ENCODE results near the gene DENND2C.

DENND2C gene

DNA sequence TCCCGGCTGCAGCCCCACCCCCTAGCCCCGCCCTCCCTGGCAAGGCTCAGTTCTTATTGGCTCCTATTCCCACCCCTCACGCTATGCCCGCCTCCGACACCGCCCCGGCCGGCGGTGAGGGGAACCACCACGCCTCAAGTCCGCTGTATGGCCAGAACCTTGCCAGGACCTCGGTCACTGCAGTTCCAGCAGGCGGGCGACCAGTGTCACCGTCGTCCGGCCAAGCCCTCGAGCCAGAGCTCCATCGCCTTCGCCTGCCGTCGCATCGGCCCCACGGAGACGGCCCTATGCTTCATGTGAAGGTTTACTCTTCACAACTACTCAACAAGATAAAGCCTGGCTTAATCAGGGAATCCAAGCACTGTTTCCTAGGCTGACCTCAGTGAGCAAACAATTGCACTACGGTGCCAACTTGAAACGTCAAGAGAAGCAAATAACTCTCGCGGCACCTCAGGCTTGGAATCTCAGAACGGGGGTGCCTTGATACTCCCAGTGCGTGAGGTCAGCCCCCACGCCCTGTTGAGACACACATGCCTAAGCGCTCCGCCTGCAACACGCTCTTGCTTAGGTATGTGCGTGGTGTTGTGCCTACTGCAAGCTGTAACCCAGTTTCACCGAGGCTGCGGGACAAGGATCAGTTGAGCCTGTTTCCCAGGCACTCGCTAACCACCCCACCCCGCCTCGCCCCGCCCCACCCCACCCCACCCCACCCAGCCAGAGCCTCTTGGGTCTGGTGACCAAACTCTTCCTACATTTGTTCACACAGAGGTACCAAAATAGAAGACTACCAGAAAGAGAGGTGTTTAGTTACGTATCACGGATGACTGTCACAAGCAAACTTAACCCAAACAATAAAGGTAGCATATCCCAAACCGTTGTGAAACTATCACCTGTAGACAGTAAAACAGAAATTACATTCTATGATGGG lies 498 bp upstream of the DENND2C start:
- H3K4me2 ChIP-seq (ENCODE audit: insufficient read depth, low read length) = no peak overlapping the region
- no peak overlapping the region for H3K4me3 ChIP-seq (ENCODE audit: low read depth in 1 of 2, low read length in 2 of 2)
- H3K27ac ChIP-seq (ENCODE audit: low read length) = no peak overlapping the region
- no peak overlapping the region for H2AFZ ChIP-seq (ENCODE audit: low read depth, low read length)
- no peaks in the 10 kb centered on the region for H4K20me1 ChIP-seq (ENCODE audit: insufficient read depth, low read length)
- DNase-seq (no peak), ATAC-seq (ENCODE audit: insufficient read depth, low read depth) (no peak)
- no peak for TF ChIP-seq EZH2 (IDR thresholded peaks at IDR 0.05; ENCODE audit: borderline replicate concordance, low read depth, low read length, severe bottlenecking)
- TF ChIP-seq, protein P1, sequence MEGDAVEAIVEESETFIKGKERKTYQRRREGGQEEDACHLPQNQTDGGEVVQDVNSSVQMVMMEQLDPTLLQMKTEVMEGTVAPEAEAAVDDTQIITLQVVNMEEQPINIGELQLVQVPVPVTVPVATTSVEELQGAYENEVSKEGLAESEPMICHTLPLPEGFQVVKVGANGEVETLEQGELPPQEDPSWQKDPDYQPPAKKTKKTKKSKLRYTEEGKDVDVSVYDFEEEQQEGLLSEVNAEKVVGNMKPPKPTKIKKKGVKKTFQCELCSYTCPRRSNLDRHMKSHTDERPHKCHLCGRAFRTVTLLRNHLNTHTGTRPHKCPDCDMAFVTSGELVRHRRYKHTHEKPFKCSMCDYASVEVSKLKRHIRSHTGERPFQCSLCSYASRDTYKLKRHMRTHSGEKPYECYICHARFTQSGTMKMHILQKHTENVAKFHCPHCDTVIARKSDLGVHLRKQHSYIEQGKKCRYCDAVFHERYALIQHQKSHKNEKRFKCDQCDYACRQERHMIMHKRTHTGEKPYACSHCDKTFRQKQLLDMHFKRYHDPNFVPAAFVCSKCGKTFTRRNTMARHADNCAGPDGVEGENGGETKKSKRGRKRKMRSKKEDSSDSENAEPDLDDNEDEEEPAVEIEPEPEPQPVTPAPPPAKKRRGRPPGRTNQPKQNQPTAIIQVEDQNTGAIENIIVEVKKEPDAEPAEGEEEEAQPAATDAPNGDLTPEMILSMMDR (IDR thresholded peaks at IDR 0.05; ENCODE audit: borderline replicate concordance, extremely low read depth, low read length, poor library complexity, severe bottlenecking) = no peak
- no peaks in the 10 kb centered on the region for H3K4me1 ChIP-seq (ENCODE audit: insufficient read depth, low read length)
- no peaks in the 10 kb centered on the region for H3K36me3 ChIP-seq (ENCODE audit: insufficient read depth, low read length)
- H3K79me2 ChIP-seq (ENCODE audit: insufficient read depth, low read length) = no peaks in the 10 kb centered on the region
- peaks cover 3% of the 10 kb centered on the region for H3K27me3 ChIP-seq (ENCODE audit: insufficient read depth, low read length, poor library complexity)
- no peaks in the 10 kb centered on the region for H3K9me3 ChIP-seq (ENCODE audit: insufficient read depth, low read length, severe bottlenecking)
- H3K9ac ChIP-seq (ENCODE audit: low read depth, low read length) = no peak overlapping the region

DNA sequence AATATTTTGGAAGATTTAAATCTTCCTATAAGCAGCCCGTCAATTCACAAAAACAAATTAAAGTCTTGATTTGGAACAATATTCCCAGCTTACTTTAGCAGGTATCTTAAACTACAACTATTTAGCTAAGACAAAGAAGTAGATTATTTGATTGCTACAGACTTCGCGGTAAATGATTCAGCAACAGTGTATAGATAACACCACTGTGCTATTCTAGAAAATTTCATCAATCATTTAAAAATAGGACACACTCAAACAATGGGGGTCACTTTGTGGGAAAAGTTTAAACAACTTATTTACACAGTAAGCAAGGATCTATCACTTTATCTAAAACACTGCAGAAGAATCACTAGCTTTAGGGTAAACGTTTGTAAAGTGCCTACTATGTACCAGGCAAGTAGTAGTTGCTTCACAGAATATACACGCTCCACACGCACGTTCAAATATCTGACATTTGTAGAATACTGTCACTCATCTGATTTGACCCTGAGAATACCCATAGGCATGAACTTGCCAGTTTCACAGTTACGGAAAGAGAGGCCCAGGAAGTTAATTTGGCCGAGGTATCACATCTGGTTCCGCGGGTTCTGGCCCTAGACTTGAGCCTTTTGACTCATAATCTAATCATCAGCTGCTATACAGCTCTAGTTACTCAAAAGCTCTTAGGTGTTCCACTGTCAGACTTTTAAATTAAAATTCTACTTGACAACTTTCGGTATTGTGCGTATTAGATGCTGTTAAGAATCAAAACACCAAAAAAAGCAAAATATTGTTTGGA lies 876 bp downstream of the DENND2C start:
- Histone ChIP-seq H3K27ac (ENCODE audit: low read length) (no peak overlapping the region), H3K27me3 (ENCODE audit: insufficient read depth, low read length, poor library complexity) (peaks cover 3% of the 10 kb centered on the region), H3K4me3 (ENCODE audit: low read depth in 1 of 2, low read length in 2 of 2) (no peak overlapping the region), H3K36me3 (ENCODE audit: insufficient read depth, low read length) (no peaks in the 10 kb centered on the region), H3K9ac (ENCODE audit: low read depth, low read length) (no peak overlapping the region), H3K4me1 (ENCODE audit: insufficient read depth, low read length) (no peaks in the 10 kb centered on the region), H4K20me1 (ENCODE audit: insufficient read depth, low read length) (no peaks in the 10 kb centered on the region), H3K9me3 (ENCODE audit: insufficient read depth, low read length, severe bottlenecking) (no peaks in the 10 kb centered on the region), H2AFZ (ENCODE audit: low read depth, low read length) (no peak overlapping the region), H3K4me2 (ENCODE audit: insufficient read depth, low read length) (no peak overlapping the region), H3K79me2 (ENCODE audit: insufficient read depth, low read length) (no peaks in the 10 kb centered on the region)
- no peak for TF ChIP-seq EZH2 (IDR thresholded peaks at IDR 0.05; ENCODE audit: borderline replicate concordance, low read depth, low read length, severe bottlenecking)
- TF ChIP-seq, protein P1 (IDR thresholded peaks at IDR 0.05; ENCODE audit: borderline replicate concordance, extremely low read depth, low read length, poor library complexity, severe bottlenecking) = no peak
- DNase-seq (no peak), ATAC-seq (ENCODE audit: insufficient read depth, low read depth) (no peak)

DNA sequence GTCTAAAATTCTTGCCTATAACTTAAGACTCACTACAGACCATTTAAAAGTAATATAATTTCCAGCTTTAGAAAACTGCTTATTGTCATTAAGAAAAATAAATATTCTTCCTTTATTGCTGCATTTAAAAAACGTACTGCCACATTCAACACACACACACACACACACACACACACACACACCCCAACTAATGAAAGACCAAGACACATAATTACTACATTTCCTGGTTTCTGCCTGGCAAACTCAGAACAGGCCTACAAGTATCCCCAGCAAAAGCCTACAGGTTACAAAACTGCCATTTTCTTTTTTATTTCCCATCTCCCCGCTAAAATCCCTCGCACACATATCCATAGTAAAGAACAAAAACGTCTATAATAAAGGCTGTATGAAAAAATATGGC lies 1.5 kb downstream of the DENND2C start:
- Histone ChIP-seq H3K79me2 (ENCODE audit: insufficient read depth, low read length) (no peaks in the 10 kb centered on the region), H4K20me1 (ENCODE audit: insufficient read depth, low read length) (no peaks in the 10 kb centered on the region), H2AFZ (ENCODE audit: low read depth, low read length) (no peak overlapping the region), H3K36me3 (ENCODE audit: insufficient read depth, low read length) (no peaks in the 10 kb centered on the region), H3K4me2 (ENCODE audit: insufficient read depth, low read length) (no peak overlapping the region), H3K4me3 (ENCODE audit: low read depth in 1 of 2, low read length in 2 of 2) (no peak overlapping the region), H3K4me1 (ENCODE audit: insufficient read depth, low read length) (no peaks in the 10 kb centered on the region), H3K27me3 (ENCODE audit: insufficient read depth, low read length, poor library complexity) (peaks cover 1% of the 10 kb centered on the region), H3K9me3 (ENCODE audit: insufficient read depth, low read length, severe bottlenecking) (no peaks in the 10 kb centered on the region), H3K27ac (ENCODE audit: low read length) (no peak overlapping the region), H3K9ac (ENCODE audit: low read depth, low read length) (no peak overlapping the region)
- TF ChIP-seq, protein P1 (IDR thresholded peaks at IDR 0.05; ENCODE audit: borderline replicate concordance, extremely low read depth, low read length, poor library complexity, severe bottlenecking) = no peak
- ATAC-seq (ENCODE audit: insufficient read depth, low read depth) = no peak
- no peak for DNase-seq

All from DND-41 (cell line).